BE2C (cell line): ENCODE results near the gene AOX1.
A peak's percentile ranks its signal among the peaks of the same experiment; 100 is the strongest.

ENCODE experiments used
- DNase-seq: peaks from one replicate; pipeline ENCODE4 v3.0.0-alpha.2; 2020
- H3K27me3 ChIP-seq: fragments of 250-450 bp; sonication (Bioruptor Pico); 2 replicates; pipeline ENCODE4 v1.5.1; 2020; ENCODE audit warnings: mild to moderate bottlenecking
- H3K36me3 ChIP-seq: fragments of 250-450 bp; sonication (Bioruptor Pico); 2 replicates; pipeline ENCODE4 v1.5.1; 2020; ENCODE audit warnings: mild to moderate bottlenecking
- H3K4me1 ChIP-seq: fragments of 250-450 bp; sonication (Bioruptor Pico); 2 replicates; pipeline ENCODE4 v1.5.1; 2020
- H3K4me3 ChIP-seq: 2 replicates; pipeline ENCODE4 v1.5.1; 2011; ENCODE audit warnings: low read depth, low read length
- H3K9me3 ChIP-seq: fragments of 250-450 bp; sonication (Bioruptor Pico); 2 replicates; pipeline ENCODE4 v1.5.1; 2020
- CTCF ChIP-seq: IDR thresholded peaks from 2 replicates; pipeline ENCODE4 v1.5.1; 2012; ENCODE audit warnings: mild to moderate bottlenecking, low read depth, low read length

AOX1 gene

GRCh38 chr2:200577027-200577426 lies 8.8 kb upstream of the AOX1 start:
- Histone ChIP-seq H3K4me3 (no peak overlapping the region), H3K27me3 (no peaks in the 10 kb centered on the region), H3K4me1 (no peaks in the 10 kb centered on the region), H3K36me3 (peaks cover 4% of the 10 kb centered on the region), H3K9me3 (no peaks in the 10 kb centered on the region)
- DNase-seq: no peak
- TF ChIP-seq CTCF: no peak

- Histone ChIP-seq H3K4me1 (no peaks in the 10 kb centered on the region), H3K4me3 (no peak overlapping the region), H3K36me3 (no peaks in the 10 kb centered on the region; the same call in 1 of the 2 replicates), H3K27me3 (no peaks in the 10 kb centered on the region), H3K9me3 (no peaks in the 10 kb centered on the region)
- TF ChIP-seq CTCF: peak; percentile 63
- DNase-seq: no peak
These were observed 7.0 kb upstream of the AOX1 start for GRCh38 chr2:200578778-200579177.

- no peaks in the 10 kb centered on the region for H3K4me1 ChIP-seq
- H3K36me3 ChIP-seq: no peaks in the 10 kb centered on the region
- no peaks in the 10 kb centered on the region for H3K9me3 ChIP-seq
- no peak for TF ChIP-seq CTCF
- no peaks in the 10 kb centered on the region for H3K27me3 ChIP-seq
- no peak overlapping the region for H3K4me3 ChIP-seq
- DNase-seq: no peak
These were observed 1.2 kb upstream of the AOX1 start for GRCh38 chr2:200584639-200585038.

- TF ChIP-seq CTCF: no peak
- Histone ChIP-seq H3K4me3 (peak overlapping the region; percentile 61), H3K27me3 (no peaks in the 10 kb centered on the region), H3K4me1 (no peaks in the 10 kb centered on the region), H3K9me3 (no peaks in the 10 kb centered on the region), H3K36me3 (no peaks in the 10 kb centered on the region)
- DNase-seq: no peak
These were observed 479 bp upstream of the AOX1 start for GRCh38 chr2:200585340-200585729.

- Histone ChIP-seq H3K4me1 (no peaks in the 10 kb centered on the region), H3K36me3 (no peaks in the 10 kb centered on the region), H3K4me3 (peak overlapping the region; percentile 61; the same call in 1 of the 2 replicates), H3K9me3 (no peaks in the 10 kb centered on the region), H3K27me3 (no peaks in the 10 kb centered on the region)
- DNase-seq: no peak
- no peak for TF ChIP-seq CTCF
These were observed 796 bp downstream of the AOX1 start for GRCh38 chr2:200586644-200586975.

GRCh38 chr2:200587007-200587616 lies 1.3 kb downstream of the AOX1 start:
- TF ChIP-seq CTCF: no peak
- Histone ChIP-seq H3K4me3 (no peak overlapping the region), H3K4me1 (no peaks in the 10 kb centered on the region), H3K9me3 (no peaks in the 10 kb centered on the region), H3K36me3 (no peaks in the 10 kb centered on the region), H3K27me3 (no peaks in the 10 kb centered on the region)
- no peak for DNase-seq
